Pancreas (tissue), 10 donors: ENCODE data around the gene PARD6A. TPM values are rescaled to one million over a fixed set of nuclear protein-coding genes. Genes with fewer than 3 reads are reported as not detected.
A peak's percentile ranks its signal among the peaks of the same experiment; 100 is the strongest.

Source experiments
- ATAC-seq, 4 donors: fragments of 200-7000 bp; cut with Tn5 transposase; one replicate each; pipeline versions ENCODE4 v1.8.0 to v1.9.1; 2020; ENCODE audit warnings: mild to moderate bottlenecking in 4 of 4, moderate library complexity in 4 of 4
- DNase-seq, 6 donors: peaks; one replicate each; pipeline ENCODE4 v3.0.0-alpha.2; 2020
- FAIRE-seq: peaks from 2 replicates; lab custom pipeline; 2012; peaks lifted over from hg19 to GRCh38; lab: Jason Lieb, UNC
- H3K27ac ChIP-seq, 4 donors: fragments of 200-600 bp; sonication (generic); 1 replicate in 3 of 4; 2 replicates in 1 of 4; pipeline versions ENCODE4 v1.5.0 to v1.8.0; 2020
- H3K27me3 ChIP-seq, 4 donors: fragments of 200-600 bp; one replicate each; pipeline ENCODE4 v1.8.0; 2021
- H3K36me3 ChIP-seq, 3 donors: fragments of 200-600 bp; sonication (generic) in 1 of 3; one replicate each; pipeline versions ENCODE4 v1.5.0 to v1.8.0; 2020 to 2021
- H3K4me1 ChIP-seq, 3 donors: fragments of 200-600 bp; one replicate each; pipeline ENCODE4 v1.8.0; 2021
- H3K4me3 ChIP-seq, 4 donors: fragments of 200-600 bp; sonication (generic) in 2 of 4; one replicate each; pipeline versions ENCODE4 v1.5.0 to v1.8.0; 2020 to 2021
- H3K9me3 ChIP-seq, 4 donors: fragments of 200-600 bp; one replicate each; pipeline ENCODE4 v1.8.0; 2021
- WGBS, 2 donors: extraction: QIAGEN DNeasy Blood & Tissue Kit; methylation state at CpG; one replicate each; pipeline ENCODE4 v1.1.7; 2013; 5-methylcytosine and 5-hydroxymethylcytosine counted together
- intact Hi-C, 3 donors: fragments of 100-400 bp; cut with DNase I; formaldehyde crosslinking; loops; one replicate each; pipeline versions ENCODE4 v1.11.1 to v1.14.2; 2022
- polyA plus RNA-seq, 2 donors: library from polyadenylated mRNA; stranded (reverse); fragments of 200-250 nt; gene quantifications; one replicate each; pipeline ENCODE4 v1.2.3, GENCODE V29; 2013
- total RNA-seq, 6 donors: library from RNA; stranded (reverse); fragmentation: NEBNext Ultra II Directional in 4 of 6; extraction: Animal tissue kit (Norgen Biotek cat#: 25700) in 4 of 6; gene quantifications; one replicate each; pipeline versions ENCODE4 v1.2.1 to v1.2.4, GENCODE V29; 2021 to 2023
- TF ChIP-seq, protein P1 (sequence below), 4 donors: fragments of 200-600 bp; sonication (generic) in 3 of 4; IDR thresholded peaks; one replicate each; pipeline versions ENCODE4 v1.5.0 to v1.8.0; 2021; ENCODE audit warnings: antibody characterized with exemption in 4 of 4
- donor health status: healthy with polysubstance abuse.
- donor health status: DM: no; HTN: no; CAD: no; lungs with moderate emphysema.
- donor health status: DM: no; HTN: no; CAD: no.
- donor health status: control.
- donor health status: control.
- donor health status: Bipolar disorder and iron deficiency.
- donor health status: DM: yes; HTN: yes; CAD: no.
- donor health status: DM: no; HTN: no; CAD: no.
- donor health status: DM: no; HTN: no; CAD: no.
- donor health status: DM: yes; HTN: yes; CAD: no.

Gene PARD6A
- total and polyA plus RNA-seq, 8 donors, result 8.6 to 18.2 (median 14.9) TPM

DNA sequence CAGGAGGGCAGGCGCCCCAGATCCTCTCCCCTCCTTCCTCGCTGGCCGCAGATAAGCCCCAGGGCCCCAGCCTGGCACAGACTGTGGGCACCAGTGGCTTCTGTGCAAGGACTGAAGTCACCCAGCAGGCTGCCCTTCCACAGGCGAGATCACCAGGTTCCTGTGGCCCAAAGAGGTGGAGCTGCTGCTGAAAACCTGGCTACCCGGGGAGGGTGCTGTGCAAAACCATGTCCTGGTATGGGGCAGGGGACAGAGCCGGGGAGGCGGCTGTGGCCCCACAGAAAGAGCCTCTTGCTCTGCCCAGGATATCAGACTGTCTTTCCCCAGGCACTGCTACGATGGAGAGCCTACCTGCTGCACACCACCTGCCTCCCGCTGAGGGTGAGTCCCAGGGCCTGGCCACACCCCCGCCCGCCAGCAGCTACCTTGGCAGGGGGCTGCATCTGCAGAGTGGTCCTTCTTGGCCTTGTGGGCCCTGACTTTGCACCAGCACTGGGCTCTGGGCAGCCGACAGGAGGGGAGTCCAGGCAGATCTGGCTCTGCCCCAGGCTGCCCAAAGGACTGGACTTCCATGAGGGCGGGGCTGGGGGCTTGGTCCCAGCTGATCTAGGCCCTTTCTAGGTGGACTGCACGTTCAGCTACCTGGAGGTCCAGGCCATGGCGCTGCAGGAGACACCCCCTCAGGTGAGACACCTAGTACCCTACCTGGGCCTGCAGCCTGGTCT, 15.2 kb upstream of the PARD6A start:
- Histone ChIP-seq H3K4me1 (no peaks in the 10 kb centered on the region), H3K9me3 (no peaks in the 10 kb centered on the region), H3K36me3 (no peaks in the 10 kb centered on the region), H3K27me3 (peaks cover 0 to 7% (median 0%) of the 10 kb centered on the region in 4 donors), H3K4me3 (peak overlapping the region in 1 of 4 donors; percentile 43), H3K27ac (no peak overlapping the region)
- DNase-seq (peak in 1 of 6 donors; percentile 64), ATAC-seq (no peak), FAIRE-seq (no peak)
- TF ChIP-seq, protein P1, sequence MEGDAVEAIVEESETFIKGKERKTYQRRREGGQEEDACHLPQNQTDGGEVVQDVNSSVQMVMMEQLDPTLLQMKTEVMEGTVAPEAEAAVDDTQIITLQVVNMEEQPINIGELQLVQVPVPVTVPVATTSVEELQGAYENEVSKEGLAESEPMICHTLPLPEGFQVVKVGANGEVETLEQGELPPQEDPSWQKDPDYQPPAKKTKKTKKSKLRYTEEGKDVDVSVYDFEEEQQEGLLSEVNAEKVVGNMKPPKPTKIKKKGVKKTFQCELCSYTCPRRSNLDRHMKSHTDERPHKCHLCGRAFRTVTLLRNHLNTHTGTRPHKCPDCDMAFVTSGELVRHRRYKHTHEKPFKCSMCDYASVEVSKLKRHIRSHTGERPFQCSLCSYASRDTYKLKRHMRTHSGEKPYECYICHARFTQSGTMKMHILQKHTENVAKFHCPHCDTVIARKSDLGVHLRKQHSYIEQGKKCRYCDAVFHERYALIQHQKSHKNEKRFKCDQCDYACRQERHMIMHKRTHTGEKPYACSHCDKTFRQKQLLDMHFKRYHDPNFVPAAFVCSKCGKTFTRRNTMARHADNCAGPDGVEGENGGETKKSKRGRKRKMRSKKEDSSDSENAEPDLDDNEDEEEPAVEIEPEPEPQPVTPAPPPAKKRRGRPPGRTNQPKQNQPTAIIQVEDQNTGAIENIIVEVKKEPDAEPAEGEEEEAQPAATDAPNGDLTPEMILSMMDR (IDR thresholded peaks at IDR 0.05), result no peak
- 81 to 83% methylated on average over 13 to 15 of the region's 15 CpGs for WGBS, 2 donors
- intact Hi-C loops, result no loop called here

DNA sequence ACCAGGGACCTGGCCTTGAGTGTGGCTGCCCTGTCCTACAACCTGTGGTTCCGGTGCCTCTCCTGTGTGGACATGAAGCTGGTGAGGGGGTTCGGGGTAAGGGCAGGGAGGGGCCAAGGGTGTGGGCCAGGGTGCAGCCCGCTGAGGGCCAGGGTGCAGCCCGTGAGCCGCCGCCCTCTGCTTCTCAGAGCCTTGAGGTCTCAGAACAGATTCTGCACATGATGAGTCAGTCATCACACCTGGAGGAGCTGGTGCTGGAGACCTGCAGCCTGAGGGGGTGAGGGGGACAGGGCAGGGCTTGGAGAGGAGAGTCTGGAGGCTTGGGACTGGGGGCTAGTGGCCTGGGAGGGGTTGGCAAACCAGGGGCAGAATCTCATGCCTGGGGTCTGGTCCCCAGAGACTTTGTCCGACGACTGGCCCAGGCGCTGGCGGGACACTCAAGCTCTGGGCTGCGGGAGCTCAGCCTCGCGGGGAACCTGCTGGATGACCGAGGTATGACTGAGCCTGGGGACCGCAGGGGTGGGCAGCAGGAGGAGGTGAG, 13.6 kb upstream of the PARD6A start:
- DNase-seq (peak in 1 of 6 donors; percentile 62), ATAC-seq (no peak), FAIRE-seq (no peak)
- WGBS, 2 donors, result 62 to 78% methylated on average over 15 of the region's 15 CpGs
- Histone ChIP-seq H3K36me3 (no peaks in the 10 kb centered on the region), H3K27ac (no peak overlapping the region), H3K4me3 (no peak overlapping the region), H3K27me3 (peaks cover 0 to 7% (median 0%) of the 10 kb centered on the region in 4 donors), H3K9me3 (no peaks in the 10 kb centered on the region), H3K4me1 (no peaks in the 10 kb centered on the region)
- intact Hi-C loops, result no loop called here
- TF ChIP-seq, protein P1 (IDR thresholded peaks at IDR 0.05), result no peak

DNA sequence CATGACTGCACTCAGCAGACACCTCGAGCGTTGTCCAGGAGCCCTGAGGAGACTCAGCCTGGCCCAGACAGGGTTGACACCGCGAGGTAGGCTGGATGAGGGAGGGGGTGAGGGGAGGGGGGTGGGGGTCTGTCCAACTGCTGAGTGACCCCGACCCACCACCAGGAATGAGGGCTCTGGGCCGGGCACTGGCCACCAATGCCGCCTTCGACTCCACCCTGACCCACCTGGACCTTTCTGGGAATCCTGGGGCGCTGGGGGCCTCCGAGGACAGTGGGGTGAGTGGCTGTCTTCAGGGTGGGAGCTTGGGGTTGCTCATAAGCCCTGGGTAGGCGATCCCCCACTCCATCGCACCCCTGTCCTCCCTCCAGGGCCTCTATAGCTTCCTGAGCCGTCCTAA, 13.1 kb upstream of the PARD6A start:
- H3K4me3 ChIP-seq, result no peak overlapping the region
- intact Hi-C loops, result no loop called here
- H3K4me1 ChIP-seq, result no peaks in the 10 kb centered on the region
- H3K27me3 ChIP-seq, result peaks cover 0 to 7% (median 0%) of the 10 kb centered on the region in 4 donors
- DNase-seq (peak in 1 of 6 donors; percentile 49), FAIRE-seq (no peak), ATAC-seq (no peak)
- no peak overlapping the region for H3K27ac ChIP-seq
- H3K9me3 ChIP-seq, result no peaks in the 10 kb centered on the region
- TF ChIP-seq, protein P1 (IDR thresholded peaks at IDR 0.05), result no peak
- 65 to 78% methylated on average over 9 to 13 of the region's 13 CpGs for WGBS, 2 donors
- no peaks in the 10 kb centered on the region for H3K36me3 ChIP-seq

DNA sequence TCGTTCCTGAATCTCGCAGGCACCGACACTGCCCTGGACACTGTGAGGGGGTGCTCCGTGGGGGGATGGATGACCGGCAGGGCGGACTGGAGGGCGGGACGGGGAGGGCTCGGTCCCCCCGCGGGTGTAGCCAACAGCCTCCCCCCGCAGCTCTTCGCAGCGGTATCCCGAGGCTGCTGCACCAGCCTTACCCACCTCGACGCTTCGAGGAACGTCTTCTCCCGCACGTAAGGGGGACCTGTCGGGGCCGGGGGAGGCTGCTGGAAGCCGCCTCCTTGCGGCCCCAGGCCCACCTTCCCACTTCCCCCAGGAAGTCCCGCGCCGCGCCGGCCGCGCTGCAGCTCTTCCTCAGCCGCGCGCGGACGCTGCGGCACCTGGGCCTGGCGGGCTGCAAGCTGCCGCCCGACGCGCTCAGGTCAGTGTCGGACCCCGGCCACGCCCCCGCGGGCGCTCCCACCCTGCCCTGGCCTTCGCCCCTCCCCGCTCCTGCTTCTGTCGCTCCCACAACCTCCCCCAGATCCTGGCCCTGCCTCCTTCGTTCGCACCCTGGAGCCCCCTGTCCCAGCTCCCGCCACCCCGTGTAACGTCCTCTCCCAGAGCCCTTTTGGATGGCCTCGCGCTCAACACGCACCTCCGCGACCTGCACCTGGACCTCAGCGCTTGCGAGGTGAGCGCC, 12.5 kb upstream of the PARD6A start:
- DNase-seq (peak in 3 of 6 donors; percentile 18 to 67 (median 50)), FAIRE-seq (no peak), ATAC-seq (no peak)
- no peaks in the 10 kb centered on the region for H3K9me3 ChIP-seq
- no peaks in the 10 kb centered on the region for H3K36me3 ChIP-seq
- TF ChIP-seq, protein P1 (IDR thresholded peaks at IDR 0.05), result no peak
- 14 to 21% methylated on average over 46 to 65 of the region's 65 CpGs for WGBS, 2 donors
- intact Hi-C loops, result no loop called here
- H3K4me1 ChIP-seq, result peaks cover 0 to 2% (median 2%) of the 10 kb centered on the region in 3 donors
- peaks cover 0 to 7% (median 0%) of the 10 kb centered on the region in 4 donors for H3K27me3 ChIP-seq
- H3K27ac ChIP-seq, result no peak overlapping the region
- no peak overlapping the region for H3K4me3 ChIP-seq
